Measurements from ENCODE around the gene MAPK6. TPM values are rescaled to one million over a fixed set of nuclear protein-coding genes. Genes with fewer than 3 reads are reported as not detected.

The MAPK6 gene
- total and polyA plus RNA-seq, 9 of the 15 experiments (the other 6 are each of a cell fraction or from before 2014, with no cell fraction given), result 28.5 to 97.1 (median 74.0) TPM

GRCh38 chr15:51982013-51982769 is 36.8 kb upstream of the MAPK6 start (continued):
- TF ChIP-seq ESRRA (IDR thresholded peaks at IDR 0.05; ENCODE audit: borderline replicate concordance, low read depth), result no peak
- TF ChIP-seq BACH1 (tag; IDR thresholded peaks at IDR 0.05), result peak; percentile 64; the same call in 1 of the 2 replicates
- TF ChIP-seq EHMT2 (IDR thresholded peaks at IDR 0.05), result no peak
- TF ChIP-seq HDAC1 (IDR thresholded peaks at IDR 0.05), result peak in 1 of 2 experiments; percentile 11; a peak in 1 of 4 replicates
- no peak for TF ChIP-seq CREBBP (IDR thresholded peaks at IDR 0.05; ENCODE audit: low read depth, low read length)
- no peak for TF ChIP-seq ESRRB (CRISPR knock-in tag; IDR thresholded peaks at IDR 0.05; ENCODE audit: borderline replicate concordance)
- TF ChIP-seq ZNF512 (tag; IDR thresholded peaks at IDR 0.05), result peak; percentile 10; the same call in 1 of the 2 replicates
- TF ChIP-seq HDAC8 (tag; IDR thresholded peaks at IDR 0.05), result no peak
- peak; percentile 53; the same call in 1 of the 2 replicates for TF ChIP-seq GATAD2B (IDR thresholded peaks at IDR 0.05; ENCODE audit: borderline replicate concordance)
- TF ChIP-seq ARID2 (IDR thresholded peaks at IDR 0.05), result 0 out of 2 replicates have a peak, but pooled peaks have one; percentile 34
- TF ChIP-seq IRF2 (CRISPR knock-in tag; IDR thresholded peaks at IDR 0.05), result no peak
- no peak for TF ChIP-seq SIN3A (IDR thresholded peaks at IDR 0.05; ENCODE audit: borderline replicate concordance in 2 of 2, control insufficient read depth in 1 of 2, low read depth in 2 of 2, low read length in 2 of 2)
- TF ChIP-seq PCBP2 (IDR thresholded peaks at IDR 0.05; ENCODE audit: low read depth, low read length, poor library complexity, severe bottlenecking), result no peak
- TF ChIP-seq ZNF76 (CRISPR knock-in tag; IDR thresholded peaks at IDR 0.05; ENCODE audit: borderline replicate concordance), result no peak
- peak; percentile 87 to 94 for TF ChIP-seq RAD21 (CRISPR knock-in tag; conservative IDR thresholded peaks at IDR 0.05 in 1 of 2, IDR thresholded peaks at IDR 0.05 in 1 of 2)
- no peak for TF ChIP-seq SRSF3 (IDR thresholded peaks at IDR 0.05; ENCODE audit: insufficient read depth, low read length)
- TF ChIP-seq C11orf30 (IDR thresholded peaks at IDR 0.05; ENCODE audit: low read depth), result no peak
- 0 out of 2 replicates have a peak, but pooled peaks have one; percentile 12 for TF ChIP-seq FOXM1 (IDR thresholded peaks at IDR 0.05; ENCODE audit: low read depth)
- TF ChIP-seq FOXM1 (CRISPR knock-in tag; IDR thresholded peaks at IDR 0.05; ENCODE audit: low read depth), result no peak
- TF ChIP-seq HDGF (IDR thresholded peaks at IDR 0.05), result no peak
- TF ChIP-seq ZHX1 (conservative IDR thresholded peaks at IDR 0.05; ENCODE audit: low read length), result 0 out of 2 replicates have a peak, but pooled peaks have one; percentile 33

Measured in K562 (cell line).